Testis (tissue), 2 donors: ENCODE data around the gene USP15.

Source experiments
- CTCF ChIP-seq, 3 experiments: fragments of 450-650 bp in 2 of 3; fragments of 200-600 bp in 1 of 3; sonication (generic) in 1 of 3; IDR thresholded peaks; one replicate each; pipeline ENCODE4 v1.5.1; 2016 to 2019; ENCODE audit warnings: antibody characterized with exemption in 3 of 3, mild to moderate bottlenecking in 2 of 3, moderate library complexity in 1 of 3
- POLR2A ChIP-seq: fragments of 450-650 bp; IDR thresholded peaks from one replicate; pipeline ENCODE4 v1.6.1; 2017; ENCODE audit warnings: antibody characterized with exemption, mild to moderate bottlenecking, moderate library complexity

- TF ChIP-seq CTCF (IDR thresholded peaks at IDR 0.05) = no peak
- no peak for TF ChIP-seq POLR2A
These were observed 5.2 kb upstream of the USP15 start for GRCh38 chr12:62254967-62255366.
